ENCODE measurements around the gene ANXA6.

The ANXA6 gene

DNA sequence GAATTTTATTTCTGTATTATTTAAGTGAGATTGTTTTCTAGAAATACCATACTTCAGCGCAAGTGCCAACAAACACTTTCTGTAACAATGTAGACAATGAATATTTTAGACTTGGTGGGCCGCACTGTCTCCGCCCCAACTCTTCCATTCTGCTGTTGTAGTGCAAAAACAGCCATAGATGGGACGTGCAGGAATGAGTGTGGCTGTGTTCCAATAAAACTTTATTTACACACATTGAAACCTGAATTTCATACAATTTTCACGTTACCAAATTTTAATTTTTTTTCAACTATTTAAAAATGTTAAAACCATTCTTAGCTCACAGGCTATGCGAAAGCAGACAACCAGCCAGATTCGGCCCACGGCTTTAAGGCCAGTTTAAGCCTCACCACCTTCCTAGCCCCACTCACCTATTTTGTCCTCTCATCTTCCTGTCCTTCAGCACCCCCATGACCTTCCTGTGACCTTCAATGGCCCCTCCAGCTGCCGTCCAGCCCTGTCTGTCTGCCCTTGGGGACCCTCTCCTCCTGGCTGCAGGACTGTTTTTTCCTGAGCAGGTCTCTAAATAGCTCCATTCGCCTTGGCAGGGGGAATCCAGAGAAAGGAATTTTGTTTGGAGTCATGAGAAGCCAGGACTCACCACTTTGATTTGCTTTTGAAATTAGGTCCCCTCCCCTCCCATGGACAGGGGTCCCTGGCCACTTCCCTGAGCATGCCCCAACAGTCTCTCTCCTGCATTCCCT lies 11.2 kb upstream of the ANXA6 start:
- Mint-ChIP-seq H3K27me3 (no peaks in the 10 kb centered on the region), H3K27ac (peak overlapping the region in 1 of 2 donors; percentile 4), H3K4me3 (no peak overlapping the region), H3K4me1 (peaks cover 30% of the 10 kb centered on the region), H3K9me3 (no peaks in the 10 kb centered on the region)
- no peak for DNase-seq
- ATAC-seq: no peak

DNA sequence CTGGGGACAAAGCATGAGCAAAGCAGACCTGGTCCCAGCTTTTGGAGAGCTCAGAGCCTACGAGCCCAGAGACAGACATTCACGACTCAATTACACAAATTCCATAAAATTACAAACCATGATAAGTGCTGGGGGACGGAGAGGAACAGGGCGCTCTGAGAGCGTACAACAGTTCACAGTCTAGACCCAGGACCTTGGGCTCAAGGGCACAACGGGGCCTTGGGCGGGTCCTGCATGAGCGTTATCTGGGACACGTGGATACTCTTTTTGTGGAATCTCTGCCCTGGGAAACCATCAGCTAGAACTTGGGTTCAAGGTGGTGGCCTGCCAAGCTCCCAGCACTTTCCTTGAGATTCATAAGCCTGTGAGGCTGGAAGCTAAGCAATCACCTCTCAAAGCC lies 9.4 kb upstream of the ANXA6 start:
- Mint-ChIP-seq H3K27me3 (no peaks in the 10 kb centered on the region), H3K4me1 (peaks cover 30% of the 10 kb centered on the region), H3K4me3 (no peak overlapping the region), H3K9me3 (no peaks in the 10 kb centered on the region), H3K27ac (no peak overlapping the region)
- no peak for DNase-seq
- no peak for ATAC-seq

DNA sequence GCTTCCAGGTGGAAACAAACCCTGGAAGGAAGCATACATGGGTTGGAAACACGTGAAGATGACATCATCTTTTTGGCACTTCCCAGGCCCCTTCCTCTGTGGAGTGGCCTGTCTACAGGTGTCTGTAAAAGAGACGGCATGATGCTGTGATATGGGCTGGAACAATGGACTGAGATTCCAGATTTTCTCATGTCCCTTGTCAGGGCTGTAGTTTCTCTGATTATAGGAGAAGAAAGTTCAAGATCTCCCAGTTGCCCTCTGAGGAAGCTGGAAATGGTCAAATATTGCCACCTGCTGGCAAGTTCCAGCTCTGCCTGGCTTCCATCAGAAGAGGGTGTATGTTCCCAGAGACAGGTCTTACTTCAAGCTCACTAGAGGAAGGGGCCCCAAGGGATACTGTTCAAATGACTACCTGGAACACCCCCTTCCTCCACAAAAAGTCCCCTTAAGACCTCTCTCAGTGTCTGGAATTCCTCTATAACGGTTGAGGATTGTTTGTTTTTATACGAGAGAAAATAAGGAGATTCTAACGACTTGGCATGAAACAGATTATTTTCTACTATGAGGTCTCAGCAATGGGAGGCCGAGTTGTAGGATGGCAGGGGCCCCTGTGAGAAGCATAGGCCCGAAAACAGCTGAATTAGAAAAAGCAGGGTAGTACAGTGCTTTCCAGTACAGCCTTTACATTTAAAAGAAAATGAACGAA lies 7.3 kb upstream of the ANXA6 start:
- ATAC-seq: peak; percentile 96
- peak; percentile 78 to 81 for DNase-seq
- Mint-ChIP-seq H3K27ac (peak overlapping the region; percentile 26 to 59), H3K4me1 (peaks cover 31% of the 10 kb centered on the region), H3K27me3 (no peaks in the 10 kb centered on the region), H3K9me3 (no peaks in the 10 kb centered on the region), H3K4me3 (no peak overlapping the region)

DNA sequence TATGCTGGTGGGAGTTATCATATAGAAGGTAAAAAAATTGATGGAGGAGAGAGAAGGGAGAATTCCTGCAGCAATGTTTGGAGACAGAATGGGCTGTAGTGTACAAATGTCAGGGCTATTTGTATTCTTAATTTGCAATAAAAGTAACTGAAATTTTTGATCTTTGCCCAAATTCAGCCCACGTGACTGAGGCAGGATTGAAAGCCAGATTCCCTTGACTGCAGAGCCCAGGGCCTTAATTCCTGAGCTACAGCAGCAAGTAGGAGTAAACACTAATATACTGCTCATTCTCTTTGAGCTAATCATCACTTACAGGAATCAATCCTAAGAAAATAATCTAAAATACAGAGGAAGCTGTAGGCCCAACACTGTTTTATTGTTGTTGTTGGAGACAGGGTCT lies 5.2 kb upstream of the ANXA6 start:
- no peaks in the 10 kb centered on the region for H3K9me3 Mint-ChIP-seq
- H3K27ac Mint-ChIP-seq: peak overlapping the region in 1 of 2 donors; percentile 72
- H3K27me3 Mint-ChIP-seq: no peaks in the 10 kb centered on the region

DNA sequence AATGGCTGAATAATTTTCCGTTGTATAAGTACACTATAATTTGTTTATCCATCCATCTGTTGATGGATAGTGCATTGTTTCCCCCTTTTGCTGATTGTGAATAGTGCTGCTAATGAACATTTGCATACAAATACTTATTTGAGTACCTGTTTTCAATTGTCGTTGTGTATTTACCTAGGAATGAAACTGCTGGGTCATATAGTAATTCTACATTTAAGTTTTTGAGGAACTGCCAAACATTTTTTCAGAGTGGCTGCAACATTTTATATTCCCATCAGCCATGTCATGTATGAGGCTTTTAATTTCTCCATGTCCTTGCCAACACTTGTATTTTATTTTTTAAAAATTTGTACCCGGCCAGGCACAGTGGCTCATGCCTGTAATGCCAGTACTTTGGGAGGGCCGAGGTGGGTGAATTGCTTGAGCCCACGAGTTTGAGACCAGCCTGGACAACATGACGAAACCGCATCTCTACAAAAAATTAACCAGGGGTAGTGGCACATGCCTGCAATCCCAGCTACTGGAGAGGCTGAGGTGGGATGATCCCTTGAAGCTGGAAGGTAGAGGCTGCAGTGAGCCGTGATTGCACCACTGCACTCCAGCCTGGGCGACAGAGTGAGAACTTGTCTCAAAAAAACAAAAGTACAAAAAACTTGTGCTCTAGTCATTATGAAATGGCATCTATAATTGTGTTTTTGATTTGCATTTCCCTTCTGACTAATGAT lies 2.2 kb upstream of the ANXA6 start:
- Mint-ChIP-seq H3K4me3 (no peak overlapping the region), H3K4me1 (peaks cover 51% of the 10 kb centered on the region), H3K27ac (no peak overlapping the region)

More for the DNA sequence above, 5.2 kb upstream of the ANXA6 start:
- DNase-seq (no peak), ATAC-seq (no peak)
- Mint-ChIP-seq H3K4me1 (peaks cover 40% of the 10 kb centered on the region), H3K4me3 (no peak overlapping the region)

DNA sequence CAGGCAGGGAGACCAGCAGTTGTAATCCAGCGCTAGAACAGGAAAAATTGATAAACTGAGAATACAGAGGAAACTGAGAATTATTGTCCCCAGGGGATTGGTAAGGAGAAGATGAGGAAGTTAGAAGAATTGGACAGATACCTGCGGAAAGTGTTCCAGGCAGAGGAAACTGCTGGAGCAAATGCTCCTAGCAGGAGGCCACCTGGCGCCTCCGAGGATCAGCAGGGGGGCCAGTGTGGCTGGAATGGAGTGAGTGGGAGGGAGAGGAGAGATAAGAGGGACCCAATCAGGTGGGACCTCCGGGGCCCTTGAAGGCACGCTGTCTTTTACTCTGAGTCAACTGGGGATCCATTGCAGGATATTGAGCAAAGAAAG lies 695 bp upstream of the ANXA6 start:
- ATAC-seq: no peak
- H3K27ac Mint-ChIP-seq: peak overlapping the region; percentile 59 to 60
- H3K4me3 Mint-ChIP-seq: peak overlapping the region; percentile 88 to 98
- peak in 1 of 2 donors; percentile 30 for DNase-seq
- no peaks in the 10 kb centered on the region for H3K27me3 Mint-ChIP-seq
- H3K9me3 Mint-ChIP-seq: no peaks in the 10 kb centered on the region
- H3K4me1 Mint-ChIP-seq: peaks cover 61% of the 10 kb centered on the region

More for the DNA sequence above, 2.2 kb upstream of the ANXA6 start:
- H3K27me3 Mint-ChIP-seq: no peaks in the 10 kb centered on the region
- ATAC-seq (no peak), DNase-seq (no peak)
- H3K9me3 Mint-ChIP-seq: no peaks in the 10 kb centered on the region

DNA sequence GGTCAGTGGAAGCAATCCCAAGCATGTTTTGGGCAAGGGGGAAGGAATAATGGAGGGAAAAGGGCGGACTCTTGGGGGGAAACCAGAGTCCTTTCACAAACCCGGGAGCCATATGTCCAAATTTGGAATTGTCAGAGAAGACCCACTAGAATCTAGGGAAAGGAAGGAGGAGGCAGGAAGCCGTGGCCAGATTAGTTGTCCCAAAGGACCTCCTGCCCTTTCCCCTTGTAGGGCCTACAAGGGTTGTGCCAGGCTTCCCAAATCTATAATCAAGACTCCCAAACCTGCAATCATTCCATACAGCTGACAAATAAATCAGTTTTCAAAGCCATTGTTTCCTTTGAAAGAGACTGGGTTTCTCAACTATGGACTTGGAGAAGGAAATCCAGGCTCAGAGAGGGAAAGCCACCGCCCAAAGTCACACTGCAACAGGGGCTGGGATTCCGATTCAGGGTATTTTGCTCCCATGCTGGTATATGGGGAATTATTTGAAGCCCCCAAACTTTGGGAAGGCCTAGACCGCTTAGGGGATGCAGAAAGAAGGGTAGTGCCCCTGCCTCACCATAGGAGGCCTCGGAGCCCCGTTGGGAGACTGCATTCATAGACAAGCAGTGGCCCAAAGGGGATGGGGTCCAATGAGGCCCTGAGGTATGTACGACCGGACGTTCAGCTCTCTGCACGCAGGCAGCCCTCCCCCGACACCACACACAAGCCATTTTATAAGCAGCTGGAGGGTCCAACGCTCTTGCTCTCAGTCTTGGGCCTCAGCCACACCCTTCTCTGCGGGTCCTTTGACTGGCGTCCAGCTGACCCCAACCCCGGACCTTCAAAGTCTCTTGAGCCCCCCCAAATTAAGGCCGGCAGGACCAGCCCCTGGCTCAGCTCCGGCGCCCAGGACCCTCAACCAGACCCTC lies 815 bp downstream of the ANXA6 start:
- H3K4me1 Mint-ChIP-seq: peaks cover 76% of the 10 kb centered on the region
- ATAC-seq (peak; percentile 57), DNase-seq (peak; percentile 33 to 56)
- peak overlapping the region; percentile 95 for H3K27ac Mint-ChIP-seq
- no peaks in the 10 kb centered on the region for H3K9me3 Mint-ChIP-seq
- H3K27me3 Mint-ChIP-seq: no peaks in the 10 kb centered on the region
- H3K4me3 Mint-ChIP-seq: peak overlapping the region; percentile 88 to 98

DNA sequence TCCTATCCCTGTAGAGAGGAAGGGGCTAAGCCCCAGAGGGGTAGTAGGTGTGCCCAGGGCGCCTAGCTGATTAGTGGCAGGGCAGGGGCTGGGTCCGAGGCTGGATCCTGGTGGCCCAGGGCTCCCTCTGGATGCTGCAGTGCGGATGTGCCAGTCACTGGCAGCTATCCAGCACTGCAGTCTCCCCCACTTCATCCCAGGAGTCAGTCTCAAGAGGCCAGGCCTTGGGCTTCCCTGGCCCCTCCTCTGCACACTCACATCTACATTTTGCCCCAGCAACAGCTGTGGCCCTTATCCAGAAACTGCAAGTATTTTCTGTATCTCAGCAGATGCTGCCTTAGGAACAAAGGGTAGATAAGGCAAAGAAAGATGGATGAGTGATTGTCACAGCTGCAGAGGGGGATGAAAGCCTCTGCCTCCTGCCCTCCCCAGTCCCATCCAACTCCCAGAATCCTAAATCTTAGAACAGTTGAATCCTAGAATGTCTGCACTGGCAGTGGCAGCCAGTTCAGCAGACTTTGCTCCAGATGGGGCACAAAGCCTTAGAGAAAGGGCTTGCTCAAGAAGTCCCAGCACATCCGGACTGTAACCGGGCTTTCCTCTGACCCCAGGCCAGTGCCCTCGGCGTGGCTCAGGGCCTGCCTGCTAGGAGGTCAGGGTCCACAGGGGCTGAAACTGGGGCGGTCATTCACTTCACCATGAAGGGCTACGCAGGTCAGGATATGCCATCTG lies 1.6 kb downstream of the ANXA6 start:
- peaks cover 84% of the 10 kb centered on the region for H3K4me1 Mint-ChIP-seq
- H3K27me3 Mint-ChIP-seq: no peaks in the 10 kb centered on the region
- peak overlapping the region; percentile 88 to 98 for H3K4me3 Mint-ChIP-seq
- ATAC-seq: no peak
- DNase-seq: no peak
- peak overlapping the region; percentile 95 for H3K27ac Mint-ChIP-seq
- H3K9me3 Mint-ChIP-seq: no peaks in the 10 kb centered on the region

DNA sequence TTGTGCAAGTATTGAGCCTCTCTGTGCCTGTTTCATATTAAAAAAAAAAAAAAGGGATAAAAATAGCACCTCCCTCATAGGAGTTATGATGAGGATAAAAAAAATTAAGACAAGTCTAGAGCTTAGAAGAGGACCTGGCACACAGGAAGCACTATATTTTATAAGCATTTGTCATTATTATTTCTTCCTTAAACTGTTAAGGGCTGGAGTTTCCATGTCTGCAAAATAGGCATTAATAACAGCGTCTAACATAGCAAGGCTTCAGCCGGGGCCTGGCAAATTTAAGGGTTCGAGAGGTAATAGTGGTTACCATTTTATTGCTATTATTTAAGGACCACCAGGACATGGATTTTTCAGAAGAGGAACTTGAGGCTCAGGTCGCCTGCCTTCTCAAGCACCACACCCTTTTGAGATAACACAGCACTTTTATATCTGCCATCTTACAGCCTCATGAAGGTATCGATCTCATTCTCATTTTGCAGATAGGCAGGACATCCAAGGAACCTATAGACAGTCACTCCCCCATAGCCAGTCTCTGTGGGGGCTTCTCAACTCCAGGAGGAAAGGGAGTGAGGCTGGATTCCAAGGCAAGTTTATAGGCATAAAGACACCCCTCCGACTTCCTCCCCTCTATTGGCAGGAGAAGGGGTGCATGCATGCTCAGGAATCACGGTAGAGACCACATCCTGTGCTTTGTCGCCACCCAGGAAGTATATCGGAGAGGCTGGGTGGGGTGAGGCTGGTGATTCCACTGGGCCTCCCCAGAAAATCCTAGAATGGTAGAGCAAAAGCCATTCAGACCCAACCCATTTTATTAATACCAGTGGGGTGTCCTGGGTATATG lies 2.4 kb downstream of the ANXA6 start:
- Mint-ChIP-seq H3K27me3 (no peaks in the 10 kb centered on the region), H3K4me1 (peaks cover 86% of the 10 kb centered on the region), H3K4me3 (peak overlapping the region; percentile 88 to 98), H3K27ac (peak overlapping the region; percentile 95), H3K9me3 (no peaks in the 10 kb centered on the region)
- peak; percentile 6 for ATAC-seq
- DNase-seq: peak; percentile 37 to 40

DNA sequence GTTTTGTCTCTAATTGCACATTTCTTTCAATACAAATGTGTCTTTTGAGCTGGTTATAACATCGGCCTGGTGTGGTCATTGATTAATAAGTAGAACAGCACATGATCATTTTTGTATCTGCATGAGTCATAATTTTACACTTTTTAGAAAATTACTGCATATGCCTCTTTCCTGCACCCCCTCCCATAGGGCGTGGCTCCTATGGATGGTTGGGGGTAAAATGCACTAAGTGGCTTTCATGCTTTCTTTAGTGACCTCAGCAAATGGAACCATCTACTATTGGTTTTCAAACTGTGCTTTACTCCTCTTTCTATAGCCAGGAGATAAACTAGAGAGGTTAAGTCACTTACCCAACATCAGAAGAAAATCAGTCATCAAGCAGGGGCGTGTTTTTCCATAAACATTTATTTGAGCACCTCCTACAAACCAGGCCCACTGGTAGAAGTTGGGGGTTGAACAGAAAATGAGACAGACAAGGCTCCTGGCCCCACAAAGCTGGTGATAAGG lies 3.8 kb downstream of the ANXA6 start:
- H3K9me3 Mint-ChIP-seq: no peaks in the 10 kb centered on the region
- ATAC-seq (peak; percentile 37), DNase-seq (peak; percentile 26 to 72)
- H3K27me3 Mint-ChIP-seq: no peaks in the 10 kb centered on the region
- H3K4me1 Mint-ChIP-seq: peaks cover 87% of the 10 kb centered on the region
- peak overlapping the region; percentile 74 to 82 for H3K4me3 Mint-ChIP-seq
- peak overlapping the region; percentile 96 to 98 for H3K27ac Mint-ChIP-seq

DNA sequence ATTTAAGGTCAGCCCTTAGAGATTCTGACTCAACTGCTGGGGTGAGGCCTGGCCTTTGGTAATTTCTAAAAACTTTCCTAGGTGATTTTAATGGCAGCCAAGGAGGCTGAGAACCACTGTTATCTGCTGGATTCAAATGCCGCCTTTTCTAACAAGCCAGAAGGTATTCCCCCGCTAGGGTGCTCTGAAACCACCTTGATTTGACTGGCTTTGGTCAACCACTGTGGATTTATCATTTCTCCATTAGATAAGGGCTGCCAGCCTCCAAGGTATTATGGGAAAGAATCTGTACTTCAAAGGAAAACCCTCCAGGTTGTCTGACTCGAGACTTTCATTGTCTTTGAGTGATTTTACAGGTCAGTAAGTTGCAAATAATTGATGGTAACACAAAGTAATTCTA lies 4.3 kb downstream of the ANXA6 start:
- DNase-seq (peak in 1 of 2 donors; percentile 52), ATAC-seq (peak; percentile 2)
- Mint-ChIP-seq H3K4me1 (peaks cover 87% of the 10 kb centered on the region), H3K9me3 (no peaks in the 10 kb centered on the region), H3K27me3 (no peaks in the 10 kb centered on the region), H3K4me3 (peak overlapping the region; percentile 74 to 82), H3K27ac (peak overlapping the region; percentile 96 to 98)

DNA sequence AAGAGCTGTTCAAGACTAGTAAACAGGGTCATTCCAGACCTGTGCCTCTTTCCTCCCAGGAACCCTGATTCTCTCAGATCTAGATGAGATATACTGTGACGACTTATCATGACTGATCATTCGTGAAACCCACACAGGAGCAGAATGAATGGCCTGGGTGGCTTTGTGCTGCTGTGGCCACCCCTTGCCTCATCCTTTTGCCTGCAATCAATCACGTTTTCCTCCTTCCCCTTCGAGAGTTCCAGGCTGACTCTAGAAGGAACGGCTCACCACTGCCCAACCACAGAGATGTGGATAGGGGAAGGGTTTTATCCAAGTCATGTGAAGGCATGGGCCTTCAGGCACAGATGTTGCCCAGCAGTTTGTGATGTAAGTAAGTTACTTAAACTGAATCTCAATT lies 5.8 kb downstream of the ANXA6 start:
- H3K4me3 Mint-ChIP-seq: peak overlapping the region; percentile 74 to 82
- ATAC-seq: peak; percentile 76
- peak; percentile 48 to 81 for DNase-seq
- no peaks in the 10 kb centered on the region for H3K9me3 Mint-ChIP-seq
- H3K4me1 Mint-ChIP-seq: peaks cover 97% of the 10 kb centered on the region
- no peaks in the 10 kb centered on the region for H3K27me3 Mint-ChIP-seq
- H3K27ac Mint-ChIP-seq: peak overlapping the region; percentile 94 to 96

DNA sequence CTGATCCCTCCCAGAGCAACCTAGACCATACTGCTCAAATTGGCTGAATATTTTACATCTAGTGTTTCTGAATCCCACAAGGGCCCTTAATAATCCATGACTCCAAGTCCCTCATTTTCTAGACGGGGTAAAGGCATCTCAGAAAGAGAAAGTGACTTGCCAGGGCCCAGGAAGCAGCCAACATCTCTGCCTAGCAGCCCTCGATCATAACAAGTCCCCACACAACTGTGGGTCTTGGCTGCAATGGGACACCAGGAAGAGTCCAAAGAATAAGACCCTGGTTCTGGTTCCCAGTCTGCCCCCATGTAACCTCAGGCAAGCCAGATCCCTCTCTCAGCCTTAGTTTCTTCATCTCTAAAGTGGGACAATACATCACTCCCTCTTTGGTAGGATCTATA lies 6.3 kb downstream of the ANXA6 start:
- H3K27ac Mint-ChIP-seq: peak overlapping the region; percentile 94 to 96
- H3K4me3 Mint-ChIP-seq: peak overlapping the region; percentile 74 to 82
- DNase-seq (no peak), ATAC-seq (no peak)
- H3K9me3 Mint-ChIP-seq: no peaks in the 10 kb centered on the region
- H3K27me3 Mint-ChIP-seq: no peaks in the 10 kb centered on the region
- H3K4me1 Mint-ChIP-seq: peaks cover 100% of the 10 kb centered on the region

Measured in stimulated activated naive CD8-positive, alpha-beta T cell treated with anti-CD3 and anti-CD28 coated beads, Interleukin-15, amount 100 ng/mL, for 72 hours (primary cell).